Measurements from ENCODE around the gene OR4F6. TPM values are rescaled to one million over a fixed set of nuclear protein-coding genes. Genes with fewer than 3 reads are reported as not detected.
"Not testable (repeated sequence)": the region's sequence is repeated elsewhere in the genome, so short reads cannot be mapped to it uniquely, and the experiment has no call there.

The OR4F6 gene, protein sequence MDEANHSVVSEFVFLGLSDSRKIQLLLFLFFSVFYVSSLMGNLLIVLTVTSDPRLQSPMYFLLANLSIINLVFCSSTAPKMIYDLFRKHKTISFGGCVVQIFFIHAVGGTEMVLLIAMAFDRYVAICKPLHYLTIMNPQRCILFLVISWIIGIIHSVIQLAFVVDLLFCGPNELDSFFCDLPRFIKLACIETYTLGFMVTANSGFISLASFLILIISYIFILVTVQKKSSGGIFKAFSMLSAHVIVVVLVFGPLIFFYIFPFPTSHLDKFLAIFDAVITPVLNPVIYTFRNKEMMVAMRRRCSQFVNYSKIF
- not detected for polyA plus RNA-seq

DNA sequence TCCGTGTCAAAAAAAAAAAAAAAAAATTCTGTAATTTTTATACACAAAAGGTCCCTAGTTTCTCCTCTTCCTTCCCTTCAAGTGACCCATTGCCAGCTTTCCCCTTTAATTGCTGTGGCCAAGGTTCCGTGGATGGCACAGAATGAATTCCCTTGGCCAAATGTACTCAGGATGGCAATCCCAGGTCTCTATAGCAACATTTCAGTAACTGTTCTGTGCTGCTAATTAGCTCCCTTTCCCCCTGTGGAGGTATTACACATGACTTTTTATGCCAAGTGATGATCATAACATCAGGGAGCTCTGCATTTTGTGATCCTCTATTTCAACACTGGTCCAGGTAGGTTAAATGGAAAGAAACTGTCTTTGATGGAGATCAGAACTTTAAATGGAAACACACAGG lies at the start of gene OR4F6:
Gene OR4F6 (plus strand): TSS at position 301 of the 400 bp plus-strand sequence. CDS start 2,211 bp downstream, outside the sequence.
- H3K4me3 ChIP-seq (ENCODE audit: low read depth in 1 of 2, low read length in 2 of 2), result no peak within 1 kb of the TSS
- no peaks in the 10 kb centered on the region for H3K4me1 ChIP-seq (ENCODE audit: control insufficient read depth in 2 of 2, insufficient read depth in 2 of 2, low read length in 1 of 2)
- H3K27ac ChIP-seq (ENCODE audit: low read depth in 2 of 2, low read length in 1 of 2), result no peak within 1 kb of the TSS
- 79 to 93% methylated on average over 2 of the region's 2 CpGs for WGBS, 2 donors
- no peaks in the 10 kb centered on the region for H3K36me3 ChIP-seq (ENCODE audit: control insufficient read depth in 2 of 2, insufficient read depth in 2 of 2, low read length in 1 of 2)
- H3K27me3 ChIP-seq (ENCODE audit: control insufficient read depth in 1 of 2, insufficient read depth in 2 of 2, low read length in 2 of 2), result no peaks in the 10 kb centered on the region
- H3K9me3 ChIP-seq (ENCODE audit: control insufficient read depth in 2 of 2, insufficient read depth in 1 of 2, low read depth in 1 of 2, low read length in 1 of 2), result peaks cover 0 to 4% of the 10 kb centered on the region in 2 donors

DNA sequence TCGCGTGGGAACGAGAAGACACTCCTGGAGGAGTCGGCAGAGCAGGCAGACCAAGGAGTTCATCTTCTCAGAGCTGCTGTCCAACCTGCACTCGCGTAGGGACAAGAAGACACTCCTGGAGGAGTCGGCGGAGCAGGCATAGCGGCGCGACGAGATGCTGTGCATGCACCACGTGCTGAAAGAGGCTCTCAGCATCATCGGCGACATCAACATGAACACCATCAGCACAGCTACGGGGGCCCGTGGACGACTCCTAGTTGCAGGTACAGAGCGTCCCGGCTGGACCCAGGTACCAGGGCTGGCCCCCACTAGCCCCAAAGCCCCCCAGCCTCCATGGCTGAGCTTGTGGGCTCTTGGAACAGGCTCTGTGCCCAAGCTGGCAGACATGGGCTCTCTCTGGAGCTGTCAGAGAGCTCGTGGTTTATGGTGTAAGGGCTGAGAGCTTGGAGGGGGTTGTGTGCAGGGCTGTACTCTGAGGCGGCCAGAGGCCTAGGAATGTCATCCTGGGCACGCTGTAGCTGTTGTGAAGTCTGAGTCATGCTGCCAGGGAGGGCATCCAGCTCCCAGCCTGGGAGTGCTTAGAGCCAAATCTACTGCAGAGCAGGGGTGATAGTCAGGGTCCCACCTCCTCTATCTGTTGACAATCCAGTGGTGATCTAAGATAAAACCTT lies 38.5 kb upstream of the OR4F6 start:
- not testable (repeated sequence) for H3K27me3 ChIP-seq (ENCODE audit: control insufficient read depth in 1 of 2, insufficient read depth in 2 of 2, low read length in 2 of 2); H3K27ac ChIP-seq (ENCODE audit: low read depth in 2 of 2, low read length in 1 of 2)

DNA sequence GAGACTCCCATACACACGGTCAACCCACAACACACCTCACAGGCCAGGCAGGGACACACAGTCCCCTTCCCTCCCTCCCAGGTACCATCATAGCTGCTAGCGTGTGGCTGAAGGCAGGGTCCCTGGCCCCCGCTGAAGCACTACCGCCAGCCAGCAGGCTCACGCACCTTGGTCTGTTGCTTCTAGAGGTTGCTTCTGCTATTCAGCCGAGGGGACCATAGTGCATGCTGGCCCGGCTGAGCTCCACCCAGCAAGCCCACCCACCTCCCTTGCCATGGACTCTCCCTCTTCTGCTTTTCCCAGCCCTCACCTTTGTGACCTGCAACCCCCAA lies 38.0 kb upstream of the OR4F6 start:
- not testable (repeated sequence) for H3K27me3 ChIP-seq (ENCODE audit: control insufficient read depth in 1 of 2, insufficient read depth in 2 of 2, low read length in 2 of 2); H3K36me3 ChIP-seq (ENCODE audit: control insufficient read depth in 2 of 2, insufficient read depth in 2 of 2, low read length in 1 of 2); H3K9me3 ChIP-seq (ENCODE audit: control insufficient read depth in 2 of 2, insufficient read depth in 1 of 2, low read depth in 1 of 2, low read length in 1 of 2); H3K4me1 ChIP-seq (ENCODE audit: control insufficient read depth in 2 of 2, insufficient read depth in 2 of 2, low read length in 1 of 2); H3K4me3 ChIP-seq (ENCODE audit: low read depth in 1 of 2, low read length in 2 of 2); H3K27ac ChIP-seq (ENCODE audit: low read depth in 2 of 2, low read length in 1 of 2)
- WGBS, 2 donors, result 89 to 92% methylated on average over 7 of the region's 7 CpGs

More for the DNA sequence above, 38.5 kb upstream of the OR4F6 start:
- 89 to 91% methylated on average over 21 to 22 of the region's 23 CpGs for WGBS, 2 donors
- not testable (repeated sequence) for H3K9me3 ChIP-seq (ENCODE audit: control insufficient read depth in 2 of 2, insufficient read depth in 1 of 2, low read depth in 1 of 2, low read length in 1 of 2); H3K4me1 ChIP-seq (ENCODE audit: control insufficient read depth in 2 of 2, insufficient read depth in 2 of 2, low read length in 1 of 2); H3K4me3 ChIP-seq (ENCODE audit: low read depth in 1 of 2, low read length in 2 of 2); H3K36me3 ChIP-seq (ENCODE audit: control insufficient read depth in 2 of 2, insufficient read depth in 2 of 2, low read length in 1 of 2)

DNA sequence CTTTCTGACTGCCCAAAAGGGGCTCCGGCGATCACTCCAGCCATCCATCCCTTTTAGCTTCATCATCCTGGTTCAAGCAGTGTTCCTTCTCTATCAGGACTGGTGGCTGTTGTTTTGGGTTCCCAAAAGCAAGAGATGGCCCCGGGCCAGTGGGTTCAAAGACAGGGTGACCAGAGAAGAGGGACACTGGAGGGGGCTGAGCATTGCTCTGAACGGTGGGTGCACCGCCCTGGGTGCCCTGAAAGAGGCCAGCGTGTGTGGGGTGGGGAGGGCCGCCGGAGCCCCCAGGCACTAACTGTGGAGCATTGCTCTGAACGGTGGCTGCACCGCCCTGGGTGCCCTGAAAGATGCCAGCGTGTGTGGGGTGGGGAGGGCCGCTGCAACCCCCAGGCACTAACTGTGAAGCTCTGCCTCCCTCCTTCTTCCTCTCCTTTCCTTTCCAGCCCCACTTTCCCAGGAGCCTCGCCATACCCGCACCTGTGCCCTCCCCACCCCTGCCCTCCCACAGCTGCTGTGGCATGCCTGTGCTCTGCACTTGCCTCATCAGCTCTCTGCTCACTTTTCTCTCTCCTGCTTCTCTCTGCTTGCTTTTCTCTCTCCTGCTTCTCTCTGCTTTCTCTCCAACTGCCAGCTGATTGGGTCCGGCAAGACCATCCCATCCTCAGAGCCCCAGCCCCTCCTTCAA lies 37.4 kb upstream of the OR4F6 start:
- 89 to 90% methylated on average over 12 to 15 of the region's 15 CpGs for WGBS, 2 donors
- H3K36me3 ChIP-seq (ENCODE audit: control insufficient read depth in 2 of 2, insufficient read depth in 2 of 2, low read length in 1 of 2), result no peaks in the 10 kb centered on the region
- no peaks in the 10 kb centered on the region for H3K27me3 ChIP-seq (ENCODE audit: control insufficient read depth in 1 of 2, insufficient read depth in 2 of 2, low read length in 2 of 2)
- no peaks in the 10 kb centered on the region for H3K4me1 ChIP-seq (ENCODE audit: control insufficient read depth in 2 of 2, insufficient read depth in 2 of 2, low read length in 1 of 2)
- no peak overlapping the region for H3K4me3 ChIP-seq (ENCODE audit: low read depth in 1 of 2, low read length in 2 of 2)
- H3K27ac ChIP-seq (ENCODE audit: low read depth in 2 of 2, low read length in 1 of 2), result no peak overlapping the region
- H3K9me3 ChIP-seq (ENCODE audit: control insufficient read depth in 2 of 2, insufficient read depth in 1 of 2, low read depth in 1 of 2, low read length in 1 of 2), result peaks cover 0 to 4% of the 10 kb centered on the region in 2 donors

DNA sequence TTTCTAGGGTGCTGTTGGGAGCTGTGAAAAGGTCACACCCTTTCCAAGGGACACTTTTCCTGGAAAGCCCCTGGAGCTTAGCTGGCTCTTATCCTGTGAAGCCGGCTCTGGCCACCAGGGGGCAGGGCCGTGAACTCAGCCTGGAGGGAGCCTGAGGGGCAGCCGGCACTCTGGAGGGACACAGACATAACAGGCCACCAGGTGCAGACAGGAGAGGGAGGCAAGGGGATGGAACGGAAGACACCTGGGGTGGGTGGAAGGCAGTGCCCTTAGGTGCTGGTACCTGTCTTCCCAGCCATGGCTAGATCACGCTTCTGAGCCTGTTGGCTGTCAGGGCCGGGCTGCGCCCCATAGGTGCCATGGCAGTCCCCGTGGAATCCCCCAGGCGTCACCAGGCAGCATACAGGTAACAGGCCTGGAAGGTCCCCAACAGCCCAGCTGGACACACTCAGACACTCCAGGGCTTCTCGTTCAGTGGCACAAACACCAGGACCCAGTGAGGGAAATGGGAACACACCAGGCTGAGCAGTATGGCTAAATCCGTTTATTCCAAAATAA lies 36.1 kb upstream of the OR4F6 start:
- H3K4me1 ChIP-seq (ENCODE audit: control insufficient read depth in 2 of 2, insufficient read depth in 2 of 2, low read length in 1 of 2), result not testable (repeated sequence)
- WGBS, 2 donors, result 85% methylated on average over 5 to 8 of the region's 11 CpGs

DNA sequence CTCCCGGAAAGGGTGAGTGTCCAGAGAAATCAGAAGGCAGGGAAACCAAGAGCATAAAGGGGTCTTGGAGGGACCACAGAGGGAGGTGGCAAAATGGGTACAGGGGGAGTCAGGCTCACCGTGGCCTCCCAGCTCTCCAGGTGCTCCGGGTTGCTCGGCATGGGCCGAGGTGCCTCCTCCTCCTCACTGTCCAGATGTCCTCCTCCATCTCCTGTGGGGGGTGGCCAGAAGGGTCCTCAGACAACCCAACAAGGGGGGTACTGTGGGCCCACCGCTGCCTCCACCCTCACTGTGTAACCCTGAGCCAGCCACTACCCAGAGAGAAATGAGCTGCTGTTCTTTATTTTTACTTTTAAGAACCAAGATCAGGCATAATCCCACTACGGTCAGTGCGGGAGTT lies 30.4 kb upstream of the OR4F6 start:
- H3K27me3 ChIP-seq (ENCODE audit: control insufficient read depth in 1 of 2, insufficient read depth in 2 of 2, low read length in 2 of 2), result no peaks in the 10 kb centered on the region
- H3K9me3 ChIP-seq (ENCODE audit: control insufficient read depth in 2 of 2, insufficient read depth in 1 of 2, low read depth in 1 of 2, low read length in 1 of 2), result no peaks in the 10 kb centered on the region
- no peak overlapping the region for H3K27ac ChIP-seq (ENCODE audit: low read depth in 2 of 2, low read length in 1 of 2)
- H3K36me3 ChIP-seq (ENCODE audit: control insufficient read depth in 2 of 2, insufficient read depth in 2 of 2, low read length in 1 of 2), result no peaks in the 10 kb centered on the region
- no peaks in the 10 kb centered on the region for H3K4me1 ChIP-seq (ENCODE audit: control insufficient read depth in 2 of 2, insufficient read depth in 2 of 2, low read length in 1 of 2)
- H3K4me3 ChIP-seq (ENCODE audit: low read depth in 1 of 2, low read length in 2 of 2), result no peak overlapping the region
- WGBS, 2 donors, result 92 to 97% methylated on average over 8 of the region's 8 CpGs

More for the DNA sequence above, 36.1 kb upstream of the OR4F6 start:
- not testable (repeated sequence) for H3K9me3 ChIP-seq (ENCODE audit: control insufficient read depth in 2 of 2, insufficient read depth in 1 of 2, low read depth in 1 of 2, low read length in 1 of 2); H3K4me3 ChIP-seq (ENCODE audit: low read depth in 1 of 2, low read length in 2 of 2); H3K27ac ChIP-seq (ENCODE audit: low read depth in 2 of 2, low read length in 1 of 2); H3K36me3 ChIP-seq (ENCODE audit: control insufficient read depth in 2 of 2, insufficient read depth in 2 of 2, low read length in 1 of 2); H3K27me3 ChIP-seq (ENCODE audit: control insufficient read depth in 1 of 2, insufficient read depth in 2 of 2, low read length in 2 of 2)

DNA sequence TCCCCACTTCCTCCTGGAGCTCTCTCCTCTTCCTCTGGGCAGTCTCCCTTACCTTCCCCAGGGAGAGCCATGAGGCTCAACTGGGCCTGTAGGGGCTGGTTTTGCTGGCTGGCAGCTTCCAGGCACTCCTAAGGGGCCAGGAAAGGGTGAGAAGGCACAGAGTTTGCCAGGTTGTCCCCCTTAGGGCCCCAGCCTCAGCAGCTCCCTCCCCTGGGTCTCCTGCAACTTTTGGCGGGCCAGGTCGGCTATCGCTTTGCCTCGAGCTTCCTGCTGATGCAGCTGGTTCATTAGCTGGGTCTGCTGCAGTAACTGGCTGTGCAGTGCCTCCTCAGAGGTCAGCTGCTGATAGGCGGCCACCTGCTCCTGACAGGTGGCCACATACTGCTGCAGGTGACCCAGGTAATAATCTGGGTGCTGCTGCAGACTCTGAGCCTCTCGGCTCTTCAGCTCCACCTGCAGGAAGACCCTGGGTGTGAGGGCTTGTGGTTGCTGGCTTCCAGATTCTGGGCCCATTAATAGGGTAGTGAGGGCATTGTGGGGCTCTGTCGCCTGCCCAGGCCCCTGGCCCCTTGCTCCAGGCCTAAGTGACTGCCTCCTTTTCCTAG lies 29.7 kb upstream of the OR4F6 start:
- Histone ChIP-seq H3K4me1 (ENCODE audit: control insufficient read depth in 2 of 2, insufficient read depth in 2 of 2, low read length in 1 of 2) (no peaks in the 10 kb centered on the region), H3K9me3 (ENCODE audit: control insufficient read depth in 2 of 2, insufficient read depth in 1 of 2, low read depth in 1 of 2, low read length in 1 of 2) (no peaks in the 10 kb centered on the region), H3K27ac (ENCODE audit: low read depth in 2 of 2, low read length in 1 of 2) (no peak overlapping the region), H3K36me3 (ENCODE audit: control insufficient read depth in 2 of 2, insufficient read depth in 2 of 2, low read length in 1 of 2) (no peaks in the 10 kb centered on the region), H3K27me3 (ENCODE audit: control insufficient read depth in 1 of 2, insufficient read depth in 2 of 2, low read length in 2 of 2) (no peaks in the 10 kb centered on the region), H3K4me3 (ENCODE audit: low read depth in 1 of 2, low read length in 2 of 2) (no peak overlapping the region)
- 48 to 71% methylated on average over 7 of the region's 7 CpGs for WGBS, 2 donors

DNA sequence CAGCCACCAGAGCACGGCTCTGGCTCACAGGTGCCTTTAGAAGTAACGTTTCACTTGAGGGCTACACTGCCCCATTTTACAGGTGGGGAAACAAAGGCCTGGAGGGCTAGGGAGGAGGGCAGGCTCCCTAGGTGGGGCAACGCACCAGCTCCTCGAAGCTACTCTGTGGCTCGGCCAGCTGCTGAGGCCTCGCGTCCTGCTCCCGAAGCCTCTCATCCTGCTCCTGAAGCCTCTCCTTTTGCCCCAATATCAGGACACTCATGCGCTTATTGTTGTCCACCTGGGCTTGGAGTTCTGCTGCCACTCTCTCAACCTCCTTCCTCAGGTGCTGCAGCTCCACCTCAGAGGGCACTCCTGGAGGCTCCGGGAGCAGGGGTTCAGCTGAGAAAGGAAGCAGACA lies 28.2 kb upstream of the OR4F6 start:
- 91 to 92% methylated on average over 10 of the region's 10 CpGs for WGBS, 2 donors
- Histone ChIP-seq H3K27me3 (ENCODE audit: control insufficient read depth in 1 of 2, insufficient read depth in 2 of 2, low read length in 2 of 2) (no peaks in the 10 kb centered on the region), H3K4me1 (ENCODE audit: control insufficient read depth in 2 of 2, insufficient read depth in 2 of 2, low read length in 1 of 2) (no peaks in the 10 kb centered on the region), H3K36me3 (ENCODE audit: control insufficient read depth in 2 of 2, insufficient read depth in 2 of 2, low read length in 1 of 2) (no peaks in the 10 kb centered on the region), H3K27ac (ENCODE audit: low read depth in 2 of 2, low read length in 1 of 2) (no peak overlapping the region), H3K4me3 (ENCODE audit: low read depth in 1 of 2, low read length in 2 of 2) (no peak overlapping the region), H3K9me3 (ENCODE audit: control insufficient read depth in 2 of 2, insufficient read depth in 1 of 2, low read depth in 1 of 2, low read length in 1 of 2) (no peaks in the 10 kb centered on the region)

DNA sequence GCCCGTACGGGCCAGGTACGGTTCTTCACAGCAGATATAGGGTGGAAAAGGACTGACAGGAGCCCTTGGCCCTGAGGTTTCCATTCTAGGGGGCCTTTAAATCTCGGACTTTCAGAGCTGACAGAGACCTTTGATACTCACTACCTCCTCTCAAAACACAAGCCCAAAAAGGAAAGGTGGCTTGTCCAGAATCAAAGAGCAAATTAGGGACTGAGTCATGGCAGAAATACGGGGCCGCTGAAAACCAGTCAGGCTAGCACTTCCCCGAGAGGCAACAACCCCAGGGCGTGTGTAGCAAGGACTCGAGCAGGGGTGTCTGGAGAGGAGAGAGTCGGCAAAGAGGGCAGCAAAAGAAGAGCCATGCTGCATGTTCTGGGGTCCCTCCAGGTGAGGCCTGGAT lies 24.7 kb upstream of the OR4F6 start:
- not testable (repeated sequence) for H3K4me3 ChIP-seq (ENCODE audit: low read depth in 1 of 2, low read length in 2 of 2); H3K27me3 ChIP-seq (ENCODE audit: control insufficient read depth in 1 of 2, insufficient read depth in 2 of 2, low read length in 2 of 2); H3K27ac ChIP-seq (ENCODE audit: low read depth in 2 of 2, low read length in 1 of 2); H3K9me3 ChIP-seq (ENCODE audit: control insufficient read depth in 2 of 2, insufficient read depth in 1 of 2, low read depth in 1 of 2, low read length in 1 of 2); H3K4me1 ChIP-seq (ENCODE audit: control insufficient read depth in 2 of 2, insufficient read depth in 2 of 2, low read length in 1 of 2); H3K36me3 ChIP-seq (ENCODE audit: control insufficient read depth in 2 of 2, insufficient read depth in 2 of 2, low read length in 1 of 2)
- 80 to 82% methylated on average over 10 of the region's 10 CpGs for WGBS, 2 donors
